HepG2 (cell line): ENCODE data around the gene STX12. TPM values are rescaled to one million over a fixed set of nuclear protein-coding genes. Genes with fewer than 3 reads are reported as not detected.

Source experiments
- ARNT2 ChIP-seq: sonication (generic); formaldehyde crosslinking; IDR thresholded peaks from 2 replicates; pipeline ENCODE4 v1.8.0; 2022; ENCODE audit warnings: mild to moderate bottlenecking, low read depth, missing genetic modification reagents, moderate library complexity
- BRD4 ChIP-seq: sonication (generic); formaldehyde crosslinking; IDR thresholded peaks from 2 replicates; pipeline ENCODE4 v1.4.0; 2020; ENCODE audit warnings: missing genetic modification reagents
- MAF1 ChIP-seq: sonication (generic); formaldehyde crosslinking; IDR thresholded peaks from 2 replicates; pipeline ENCODE4 v1.5.0; 2020; ENCODE audit warnings: missing genetic modification reagents, borderline replicate concordance
- MXD1 ChIP-seq: sonication (generic); formaldehyde crosslinking; IDR thresholded peaks from 2 replicates; pipeline ENCODE4 v1.4.0; 2020; ENCODE audit warnings: mild to moderate bottlenecking, missing genetic modification reagents
- MXD3 ChIP-seq: IDR thresholded peaks from 2 replicates; pipeline ENCODE4 v1.6.1; 2016; ENCODE audit warnings: mild to moderate bottlenecking, missing biosample characterization, missing genetic modification reagents
- NR2C2 ChIP-seq: sonication (generic); formaldehyde crosslinking; IDR thresholded peaks from 2 replicates; pipeline ENCODE4 v1.4.0; 2020; ENCODE audit warnings: missing genetic modification reagents, mild to moderate bottlenecking, moderate library complexity, borderline replicate concordance
- PREB ChIP-seq: sonication (generic); formaldehyde crosslinking; IDR thresholded peaks from 2 replicates; pipeline ENCODE4 v1.4.0; 2020; ENCODE audit warnings: missing genetic modification reagents
- RELA ChIP-seq: sonication (generic); formaldehyde crosslinking; IDR thresholded peaks from 2 replicates; pipeline ENCODE4 v1.4.0; 2020; ENCODE audit warnings: missing genetic modification reagents
- SAP130 ChIP-seq: IDR thresholded peaks from 2 replicates; pipeline ENCODE4 v1.6.1; 2016; ENCODE audit warnings: low read depth
- SMYD3 ChIP-seq: sonication (generic); formaldehyde crosslinking; IDR thresholded peaks from 2 replicates; pipeline ENCODE4 v1.8.1; 2023; ENCODE audit warnings: mild to moderate bottlenecking, missing genetic modification reagents
- SRSF1 ChIP-seq: fragments of 200-400 bp; formaldehyde crosslinking; optimal IDR thresholded peaks from 2 replicates; pipeline ENCODE3; 2017; ENCODE audit warnings: mild to moderate bottlenecking, low read depth, low read length, moderate library complexity
- SSRP1 ChIP-seq: IDR thresholded peaks from 2 replicates; pipeline ENCODE4 v1.6.1; 2016; ENCODE audit warnings: control low read depth
- TAF1 ChIP-seq: sonication (generic); formaldehyde crosslinking; IDR thresholded peaks from 2 replicates; pipeline ENCODE4 v1.4.0; 2020; ENCODE audit warnings: missing genetic modification reagents
- TERF1 ChIP-seq: sonication (generic); formaldehyde crosslinking; IDR thresholded peaks from 2 replicates; pipeline ENCODE4 v1.8.0; 2022; ENCODE audit warnings: mild to moderate bottlenecking, missing genetic modification reagents, moderate library complexity
- THAP11 ChIP-seq: IDR thresholded peaks from 2 replicates; pipeline ENCODE4 v1.6.1; 2016; ENCODE audit warnings: missing biosample characterization, missing genetic modification reagents
- WIZ ChIP-seq: sonication (generic); formaldehyde crosslinking; IDR thresholded peaks from 2 replicates; pipeline ENCODE4 v1.5.1; 2020; ENCODE audit warnings: mild to moderate bottlenecking, missing genetic modification reagents
- YY1 ChIP-seq: IDR thresholded peaks from 2 replicates; pipeline ENCODE4 v1.6.1; 2011; ENCODE audit warnings: low read length, low read depth, moderate library complexity, mild to moderate bottlenecking; ENCODE audit not compliant: insufficient read depth, insufficient replicate concordance
- ZFP91 ChIP-seq: sonication (generic); formaldehyde crosslinking; IDR thresholded peaks from 2 replicates; pipeline ENCODE4 v1.9.0; 2022; ENCODE audit warnings: missing genetic modification reagents, mild to moderate bottlenecking, borderline replicate concordance
- ZNF124 ChIP-seq: sonication (generic); formaldehyde crosslinking; IDR thresholded peaks from 2 replicates; pipeline ENCODE4 v1.4.0; 2020; ENCODE audit warnings: missing genetic modification reagents
- ZNF562 ChIP-seq: sonication (generic); formaldehyde crosslinking; IDR thresholded peaks from 2 replicates; pipeline ENCODE4 v1.8.0; 2022; ENCODE audit warnings: missing genetic modification reagents, borderline replicate concordance
- ZNF709 ChIP-seq: sonication (generic); formaldehyde crosslinking; IDR thresholded peaks from 2 replicates; pipeline ENCODE4 v1.5.0; 2020; ENCODE audit warnings: mild to moderate bottlenecking, missing genetic modification reagents
- ZNF746 ChIP-seq: sonication (generic); formaldehyde crosslinking; IDR thresholded peaks from 2 replicates; pipeline ENCODE4 v1.8.0; 2022; ENCODE audit warnings: mild to moderate bottlenecking, missing genetic modification reagents
- ZSCAN22 ChIP-seq: sonication (generic); formaldehyde crosslinking; IDR thresholded peaks from 2 replicates; pipeline ENCODE4 v1.4.0; 2020; ENCODE audit warnings: mild to moderate bottlenecking, missing genetic modification reagents
- ZSCAN25 ChIP-seq: sonication (generic); formaldehyde crosslinking; IDR thresholded peaks from 2 replicates; pipeline ENCODE4 v1.8.0; 2022; ENCODE audit warnings: mild to moderate bottlenecking, missing genetic modification reagents
- polyA plus RNA-seq, 8 experiments: library from polyadenylated mRNA; depleted of rRNA in 3 of 8; stranded (reverse) in 7 of 8; unstranded in 1 of 8; fragments of >200 nt; fragmentation: Illumina TruSeq in 4 of 8; extraction: Trizol in 4 of 8; gene quantifications; 2 replicates each; pipeline versions ENCODE4 v1.2.1 to v1.2.3, GENCODE V29; 2011 to 2016; ENCODE audit warnings: low read depth in 4 of 8, missing spikeins in 1 of 8, mixed read lengths in 1 of 8; ENCODE audit not compliant: insufficient read depth in 1 of 8
- total RNA-seq, 5 experiments: library from RNA; depleted of rRNA; stranded (reverse); fragments of >200 nt; fragmentation: Illumina TruSeq; extraction: Trizol; gene quantifications; 2 replicates each; pipeline ENCODE4 v1.2.3, GENCODE V29; 2016; ENCODE audit warnings: low read depth in 1 of 5

STX12 gene
- total and polyA plus RNA-seq, 2 of the 13 experiments (the other 11 are each of a cell fraction or from before 2014, with no cell fraction given): 9.0 to 19.7 TPM

- TF ChIP-seq ZNF746 (CRISPR knock-in tag) (no peak), WIZ (CRISPR knock-in tag) (no peak), ZSCAN22 (CRISPR knock-in tag) (no peak), ARNT2 (peak; percentile 78; the same call in 1 of the 2 replicates), MAF1 (CRISPR knock-in tag) (no peak), BRD4 (CRISPR knock-in tag) (no peak), NR2C2 (CRISPR knock-in tag) (no peak), MXD1 (no peak), MXD3 (peak; percentile 19; the same call in 1 of the 2 replicates), SSRP1 (no peak), RELA (no peak), ZFP91 (peak; percentile 43; the same call in 1 of the 2 replicates), THAP11 (CRISPR knock-in tag) (0 out of 2 replicates have a peak, but pooled peaks have one; percentile 12), PREB (CRISPR knock-in tag) (no peak), TERF1 (no peak), TAF1 (CRISPR knock-in tag) (peak; percentile 35; the same call in 1 of the 2 replicates), YY1 (no peak), ZSCAN25 (CRISPR knock-in tag) (no peak), ZNF709 (no peak), SAP130 (CRISPR knock-in tag) (0 out of 2 replicates have a peak, but pooled peaks have one; percentile 12), ZNF124 (0 out of 2 replicates have a peak, but pooled peaks have one; percentile 22), SRSF1 (no peak), SMYD3 (CRISPR knock-in tag) (no peak), ZNF562 (CRISPR knock-in tag) (no peak)
Measured at GRCh38 chr1:27872059-27872801, 99.2 kb downstream of the STX12 start, which contains the start of gene THEMIS2 (continued).
